Endothelial cell of umbilical vein (primary cell): ENCODE data around the gene CUBN. TPM values are rescaled to one million over a fixed set of nuclear protein-coding genes. Genes with fewer than 3 reads are reported as not detected.

Source experiments
- BruUV-seq: library from RNA; stranded (reverse); fragments of 400-500 nt; replicated peaks from 2 replicates; lab custom pipeline; 2021; lab: Mats Ljungman, UMichigan
- CTCF ChIA-PET: fragments of 300-600, 350-600 bp; sonication (Branson Sonifier 250); formaldehyde crosslinking; loops from one replicate; lab custom pipeline; 2021; ENCODE audit warnings: antibody characterized with exemption, inconsistent platforms; lab: Charles Lee
- POLR2A ChIA-PET: fragments of 300-600, 350-600 bp; sonication (Branson Sonifier 250); formaldehyde crosslinking; loops from one replicate; lab custom pipeline; 2021; ENCODE audit warnings: antibody characterized with exemption, inconsistent platforms; lab: Charles Lee
- DNase-seq: peaks from one replicate; pipeline ENCODE4 v3.0.0-alpha.2; 2011; ENCODE audit warnings: low read depth, low spot score
- FAIRE-seq: peaks from 2 replicates; lab custom pipeline; 2011; peaks lifted over from hg19 to GRCh38; lab: Jason Lieb, UNC
- H2AFZ ChIP-seq: 2 replicates; pipeline ENCODE4 v1.6.0; 2012; ENCODE audit warnings: low read depth, low read length, control low read depth, inconsistent platforms
- H3K27ac ChIP-seq: 2 replicates; pipeline ENCODE4 v1.5.1; 2011; ENCODE audit warnings: low read depth, mild to moderate bottlenecking, control low read depth, low read length, moderate library complexity; ENCODE audit not compliant: insufficient read depth
- H3K27me3 ChIP-seq, 2 experiments: 2 replicates each; pipeline versions ENCODE4 v1.6.0 to v1.6.1; 2011; ENCODE audit warnings: low read length in 2 of 2, mixed read lengths in 1 of 2; ENCODE audit not compliant: control insufficient read depth in 2 of 2, insufficient read depth in 2 of 2
- H3K36me3 ChIP-seq, 2 experiments: 2 replicates in 1 of 2; 3 replicates in 1 of 2; pipeline ENCODE4 v1.5.1; 2011; ENCODE audit warnings: low read length in 2 of 2, mild to moderate bottlenecking in 1 of 2, moderate library complexity in 1 of 2; ENCODE audit not compliant: control insufficient read depth in 2 of 2, insufficient read depth in 2 of 2; ENCODE audit errors: extremely low read depth in 1 of 2
- H3K4me1 ChIP-seq: 3 replicates; pipeline ENCODE4 v1.5.1; 2011; ENCODE audit warnings: mild to moderate bottlenecking, low read length; ENCODE audit not compliant: control insufficient read depth, insufficient read depth; ENCODE audit errors: extremely low read depth
- H3K4me2 ChIP-seq: 2 replicates; pipeline ENCODE4 v1.6.1; 2011; ENCODE audit warnings: low read length, control low read depth, mixed read lengths; ENCODE audit not compliant: insufficient read depth
- H3K4me3 ChIP-seq, 3 experiments: fragments of 200-600 bp in 1 of 3; sonication (generic), shearing (Covaris generic) in 1 of 3; replicated peaks in 1 of 3; 2 replicates each; pipeline ENCODE4 v1.5.1; 2011 to 2016; ENCODE audit warnings: control low read depth in 3 of 3, low read length in 3 of 3, mild to moderate bottlenecking in 2 of 3, inconsistent platforms in 1 of 3, low read depth in 1 of 3, moderate library complexity in 1 of 3; ENCODE audit not compliant: insufficient read depth in 1 of 3
- H3K79me2 ChIP-seq: 2 replicates; pipeline ENCODE4 v1.6.0; 2012; ENCODE audit warnings: low read length, inconsistent platforms; ENCODE audit not compliant: control insufficient read depth, insufficient read depth
- H3K9ac ChIP-seq: replicated peaks from 2 replicates; pipeline ENCODE3; 2011; ENCODE audit warnings: low read length, control low read depth; ENCODE audit not compliant: insufficient read depth; ENCODE audit errors: extremely low read depth
- H3K9me1 ChIP-seq: replicated peaks from 3 replicates; pipeline ENCODE4 v1.6.0; 2011; ENCODE audit warnings: mild to moderate bottlenecking, low read length; ENCODE audit not compliant: control insufficient read depth, insufficient read depth; ENCODE audit errors: extremely low read depth
- H3K9me3 ChIP-seq: replicated peaks from 2 replicates; pipeline ENCODE4 v1.5.1; 2012; ENCODE audit warnings: low read length, inconsistent platforms; ENCODE audit not compliant: control insufficient read depth, insufficient read depth
- H4K20me1 ChIP-seq: replicated peaks from 2 replicates; pipeline ENCODE3; 2011; ENCODE audit warnings: mild to moderate bottlenecking, low read length; ENCODE audit not compliant: control insufficient read depth, insufficient read depth; ENCODE audit errors: extremely low read depth
- CTCF ChIP-seq, 2 donors: IDR thresholded peaks; 1 replicate in 1 of 2; 2 replicates in 1 of 2; pipeline ENCODE4 v1.5.1; 2011; ENCODE audit warnings: low read length in 2 of 2, mild to moderate bottlenecking in 2 of 2, moderate library complexity in 2 of 2, control low read depth in 1 of 2, inconsistent platforms in 1 of 2, low read depth in 1 of 2; ENCODE audit not compliant: insufficient read depth in 1 of 2; ENCODE audit errors: extremely low read depth in 1 of 2
- EZH2 ChIP-seq: IDR thresholded peaks from 2 replicates; pipeline ENCODE4 v1.6.1; 2012; ENCODE audit warnings: borderline replicate concordance, low read depth, mild to moderate bottlenecking, moderate library complexity, low read length, inconsistent platforms; ENCODE audit not compliant: severe bottlenecking
- FOS ChIP-seq: IDR thresholded peaks from 2 replicates; pipeline ENCODE4 v1.6.1; 2011; ENCODE audit warnings: mild to moderate bottlenecking, low read length, moderate library complexity, borderline replicate concordance; ENCODE audit not compliant: insufficient read depth
- GATA2 ChIP-seq: IDR thresholded peaks from 2 replicates; pipeline ENCODE4 v1.7.0; 2011; ENCODE audit warnings: low read depth, mild to moderate bottlenecking, moderate library complexity, mixed read lengths, low read length; ENCODE audit not compliant: insufficient read length, insufficient read depth
- JUN ChIP-seq: IDR thresholded peaks from 2 replicates; pipeline ENCODE4 v1.6.1; 2011; ENCODE audit warnings: borderline replicate concordance, low read depth; ENCODE audit not compliant: insufficient read length, insufficient read depth
- MAX ChIP-seq: IDR thresholded peaks from 2 replicates; pipeline ENCODE4 v1.6.1; 2011; ENCODE audit not compliant: insufficient read depth, insufficient read length
- MYC ChIP-seq: IDR thresholded peaks from one replicate; pipeline ENCODE4 v1.6.1; 2011; ENCODE audit warnings: mild to moderate bottlenecking, low read depth, low read length
- POLR2A ChIP-seq: IDR thresholded peaks from 2 replicates; pipeline ENCODE4 v1.6.1; 2012; ENCODE audit warnings: low read depth, mild to moderate bottlenecking, control low read depth, low read length
- POLR2AphosphoS5 ChIP-seq: IDR thresholded peaks from 2 replicates; pipeline ENCODE4 v1.6.1; 2012; ENCODE audit warnings: low read depth, mild to moderate bottlenecking, control low read depth, low read length, moderate library complexity; ENCODE audit not compliant: insufficient read depth
- dilution Hi-C: fragments of 300-500 bp; cut with MboI; formaldehyde crosslinking; loops from one replicate; pipeline ENCODE4 v1.15.0; 2019; ENCODE audit warnings: low sequenced_read_pairs; ENCODE audit not compliant: extremely low pct_ligation_motif_present
- intact Hi-C: fragments of 100-400 bp; cut with micrococcal nuclease; formaldehyde crosslinking; loops from one replicate; pipeline ENCODE4 v1.10.0; 2022
- polyA plus RNA-seq, 4 experiments: library from polyadenylated mRNA; depleted of rRNA in 3 of 4; stranded (reverse) in 3 of 4; unstranded in 1 of 4; fragments of >200 nt; gene quantifications; 2 replicates each; pipeline versions ENCODE4 v1.2.1 to v1.2.3, GENCODE V29; 2011 to 2012; ENCODE audit warnings: missing spikeins in 1 of 4
- total RNA-seq: library from RNA; stranded (reverse); gene quantifications from 2 replicates; pipeline ENCODE4 v1.2.3, GENCODE V29; 2021

The CUBN gene
- total and polyA plus RNA-seq, 2 donors (not counting 3 experiments of a cell fraction or from before 2014, with no cell fraction given) = 2.7 to 4.6 TPM

GRCh38 chr10:17106991-17107390 lies 22.6 kb downstream of the CUBN start:
- Histone ChIP-seq H3K9ac (no peak overlapping the region), H3K36me3 (no peaks in the 10 kb centered on the region), H3K27me3 (no peaks in the 10 kb centered on the region), H3K79me2 (no peaks in the 10 kb centered on the region), H3K4me3 (no peak overlapping the region), H3K4me2 (no peak overlapping the region), H4K20me1 (no peaks in the 10 kb centered on the region), H3K9me1 (no peaks in the 10 kb centered on the region), H3K9me3 (no peaks in the 10 kb centered on the region), H3K27ac (no peak overlapping the region), H3K4me1 (peaks cover 3% of the 10 kb centered on the region), H2AFZ (no peak overlapping the region)
- dilution Hi-C loops (no loop called here), intact Hi-C loops (no loop called here)
- CTCF ChIA-PET = interaction anchor here (0.7 to 0.9 kb wide), 2 partner anchors 9 to 63 kb away, joined by 3 to 4 read pairs; no protein-coding TSS in a partner anchor
- BruUV-seq = no TSS peak
- DNase-seq (no peak), FAIRE-seq (no peak)
- POLR2A ChIA-PET = no interaction called here
- no peak for TF ChIP-seq POLR2AphosphoS5
- no peak for TF ChIP-seq POLR2A
- TF ChIP-seq FOS = no peak
- TF ChIP-seq MYC = no peak
- no peak for TF ChIP-seq CTCF (IDR thresholded peaks at IDR 0.05; ENCODE audit: extremely low read depth in 1 of 2, insufficient read depth in 1 of 2, low read depth in 1 of 2, low read length in 2 of 2)
- no peak for TF ChIP-seq MAX

GRCh38 chr10:17101910-17102266 lies 27.7 kb downstream of the CUBN start:
- no peaks in the 10 kb centered on the region for H3K9me1 ChIP-seq
- peak overlapping the region; percentile 65 for H3K27ac ChIP-seq
- H3K27me3 ChIP-seq = no peaks in the 10 kb centered on the region
- H2AFZ ChIP-seq = peak overlapping the region; percentile 73
- intact Hi-C loops (loop anchor here (1.0 to 2.0 kb wide), 5 partner anchors 39 to 249 kb away; partner anchors contain the start of gene TRDMT1), dilution Hi-C loops (no loop called here)
- H4K20me1 ChIP-seq = no peaks in the 10 kb centered on the region
- H3K9ac ChIP-seq = no peak overlapping the region
- peak overlapping the region; percentile 76 for H3K4me2 ChIP-seq
- no peak for FAIRE-seq
- no peak for DNase-seq
- no peaks in the 10 kb centered on the region for H3K36me3 ChIP-seq
- ChIA-PET POLR2A (no interaction called here), CTCF (interaction anchor here (1.0 to 1.1 kb wide), 2 partner anchors 15 to 23 kb away, joined by 4 read pairs; no protein-coding TSS in a partner anchor)
- H3K4me3 ChIP-seq = no peak overlapping the region
- BruUV-seq = no TSS peak
- H3K4me1 ChIP-seq = peaks cover 16% of the 10 kb centered on the region
- no peaks in the 10 kb centered on the region for H3K79me2 ChIP-seq
- no peaks in the 10 kb centered on the region for H3K9me3 ChIP-seq
- no peak for TF ChIP-seq JUN
- no peak for TF ChIP-seq POLR2A
- no peak for TF ChIP-seq MAX
- TF ChIP-seq EZH2 = no peak
- TF ChIP-seq POLR2AphosphoS5 = no peak
- TF ChIP-seq FOS = no peak
- TF ChIP-seq MYC = no peak
- no peak for TF ChIP-seq GATA2
- no peak for TF ChIP-seq CTCF (IDR thresholded peaks at IDR 0.05; ENCODE audit: extremely low read depth in 1 of 2, insufficient read depth in 1 of 2, low read depth in 1 of 2, low read length in 2 of 2)
